DOHH2 (cell line): ENCODE results near the gene APBA2.
A peak's percentile ranks its signal among the peaks of the same experiment; 100 is the strongest.

Experiments used
- CTCF ChIP-seq: fragments of 200-600 bp; sonication (generic); IDR thresholded peaks from one replicate; pipeline ENCODE4 v1.5.1; 2014; ENCODE audit warnings: antibody characterized with exemption, mild to moderate bottlenecking, low read depth, low read length; ENCODE audit not compliant: poor library complexity, severe bottlenecking
- EZH2phosphoT487 ChIP-seq: fragments of 200-600 bp; sonication (generic); IDR thresholded peaks from 2 replicates; pipeline ENCODE4 v1.6.1; 2017; ENCODE audit warnings: borderline replicate concordance, mild to moderate bottlenecking, antibody characterized with exemption, low read length, moderate library complexity, mixed read lengths

GRCh38 chr15:28935316-28935715 is 49.5 kb downstream of the APBA2 start:
- peak; percentile 68 for TF ChIP-seq CTCF
- no peak for TF ChIP-seq EZH2phosphoT487
